Mucosa of descending colon (tissue), 3 donors: Measurements from ENCODE around the gene NEK6. TPM values are rescaled to one million over a fixed set of nuclear protein-coding genes. Genes with fewer than 3 reads are reported as not detected.

Experiments
- ATAC-seq: fragments of 200-7000 bp; cut with Tn5 transposase; one replicate; pipeline ENCODE4 v1.9.1; 2020; ENCODE audit warnings: mild to moderate bottlenecking, moderate library complexity
- DNase-seq, 3 donors: peaks; one replicate each; pipeline ENCODE4 v3.0.0-alpha.2; 2020
- H3K36me3 ChIP-seq: fragments of 200-600 bp; one replicate; pipeline ENCODE4 v1.8.0; 2021; ENCODE audit warnings: low read depth, mild to moderate bottlenecking
- H3K4me1 ChIP-seq: fragments of 200-600 bp; one replicate; pipeline ENCODE4 v1.8.0; 2021; ENCODE audit warnings: low read depth, mild to moderate bottlenecking
- H3K4me3 ChIP-seq: fragments of 200-600 bp; one replicate; pipeline ENCODE4 v1.8.0; 2021; ENCODE audit warnings: mild to moderate bottlenecking
- H3K9me3 ChIP-seq: fragments of 200-600 bp; one replicate; pipeline ENCODE4 v1.8.0; 2021; ENCODE audit warnings: mild to moderate bottlenecking
- intact Hi-C, 2 donors: fragments of 100-400 bp; cut with DNase I in 1 of 2; cut with micrococcal nuclease in 1 of 2; formaldehyde crosslinking; loops; one replicate each; pipeline versions ENCODE4 v1.11.0 to v1.11.1; 2022; cut with DNase I, micrococcal nuclease
- total RNA-seq, 3 donors: library from RNA; stranded (reverse); fragmentation: NEBNext Ultra II Directional in 2 of 3; extraction: Animal tissue kit (Norgen Biotek cat#: 25700) in 2 of 3; gene quantifications; one replicate each; pipeline versions ENCODE4 v1.2.1 to v1.2.4, GENCODE V29; 2021 to 2023
- TF ChIP-seq, protein P1 (sequence below): fragments of 200-600 bp; IDR thresholded peaks from one replicate; pipeline ENCODE4 v1.8.0; 2022; ENCODE audit warnings: antibody characterized with exemption, mild to moderate bottlenecking
- donor health status: DM: no; HTN: no; CAD: no; lungs with moderate emphysema.
- donor health status: DM: no; HTN: no; CAD: no.
- donor health status: DM: no; HTN: yes; CAD: no.

The NEK6 gene
- total RNA-seq, 3 donors from 2014 or later = 41.1 to 65.0 (median 51.8) TPM

DNA sequence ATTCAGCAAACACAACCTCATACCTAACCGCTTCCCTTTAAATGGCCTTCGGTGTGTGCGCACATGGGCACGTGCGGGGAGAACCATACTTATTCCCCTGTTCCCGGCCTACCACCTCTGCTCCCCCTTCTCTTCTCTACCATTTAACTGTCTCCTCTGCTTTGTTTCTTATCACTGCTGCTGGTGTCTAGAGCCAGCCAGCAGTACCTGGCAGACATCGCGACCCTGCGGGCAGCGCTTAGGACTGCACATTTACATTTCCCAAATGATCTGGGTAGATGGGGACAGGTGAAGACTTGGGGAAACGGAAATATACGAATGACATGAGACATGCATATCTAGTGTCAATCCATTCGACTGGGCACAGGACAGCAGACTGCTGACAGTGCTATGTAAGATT is 100.9 kb downstream of the NEK6 start:
- Histone ChIP-seq H3K36me3 (no peaks in the 10 kb centered on the region), H3K4me3 (no peak overlapping the region), H3K9me3 (no peaks in the 10 kb centered on the region), H3K4me1 (no peaks in the 10 kb centered on the region)
- ATAC-seq (no peak), DNase-seq (no peak)
- TF ChIP-seq, protein P1, sequence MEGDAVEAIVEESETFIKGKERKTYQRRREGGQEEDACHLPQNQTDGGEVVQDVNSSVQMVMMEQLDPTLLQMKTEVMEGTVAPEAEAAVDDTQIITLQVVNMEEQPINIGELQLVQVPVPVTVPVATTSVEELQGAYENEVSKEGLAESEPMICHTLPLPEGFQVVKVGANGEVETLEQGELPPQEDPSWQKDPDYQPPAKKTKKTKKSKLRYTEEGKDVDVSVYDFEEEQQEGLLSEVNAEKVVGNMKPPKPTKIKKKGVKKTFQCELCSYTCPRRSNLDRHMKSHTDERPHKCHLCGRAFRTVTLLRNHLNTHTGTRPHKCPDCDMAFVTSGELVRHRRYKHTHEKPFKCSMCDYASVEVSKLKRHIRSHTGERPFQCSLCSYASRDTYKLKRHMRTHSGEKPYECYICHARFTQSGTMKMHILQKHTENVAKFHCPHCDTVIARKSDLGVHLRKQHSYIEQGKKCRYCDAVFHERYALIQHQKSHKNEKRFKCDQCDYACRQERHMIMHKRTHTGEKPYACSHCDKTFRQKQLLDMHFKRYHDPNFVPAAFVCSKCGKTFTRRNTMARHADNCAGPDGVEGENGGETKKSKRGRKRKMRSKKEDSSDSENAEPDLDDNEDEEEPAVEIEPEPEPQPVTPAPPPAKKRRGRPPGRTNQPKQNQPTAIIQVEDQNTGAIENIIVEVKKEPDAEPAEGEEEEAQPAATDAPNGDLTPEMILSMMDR = no peak
- intact Hi-C loops = no loop called here

- TF ChIP-seq, protein P1 = no peak
- intact Hi-C loops = no loop called here
- Histone ChIP-seq H3K4me3 (no peak overlapping the region), H3K9me3 (no peaks in the 10 kb centered on the region), H3K4me1 (no peaks in the 10 kb centered on the region), H3K36me3 (no peaks in the 10 kb centered on the region)
- ATAC-seq (no peak), DNase-seq (no peak)
Measured at GRCh38 chr9:124359426-124359825, 101.7 kb downstream of the NEK6 start.

GRCh38 chr9:124359855-124360678 is 102.3 kb downstream of the NEK6 start:
- ATAC-seq (no peak), DNase-seq (no peak)
- intact Hi-C loops = no loop called here
- Histone ChIP-seq H3K36me3 (no peaks in the 10 kb centered on the region), H3K4me3 (no peak overlapping the region), H3K4me1 (no peaks in the 10 kb centered on the region), H3K9me3 (no peaks in the 10 kb centered on the region)
- TF ChIP-seq, protein P1 = no peak

GRCh38 chr9:124361128-124361527 is 103.4 kb downstream of the NEK6 start:
- DNase-seq (no peak), ATAC-seq (no peak)
- Histone ChIP-seq H3K4me3 (no peak overlapping the region), H3K36me3 (no peaks in the 10 kb centered on the region), H3K9me3 (no peaks in the 10 kb centered on the region), H3K4me1 (no peaks in the 10 kb centered on the region)
- TF ChIP-seq, protein P1 = no peak
- intact Hi-C loops = no loop called here

DNA sequence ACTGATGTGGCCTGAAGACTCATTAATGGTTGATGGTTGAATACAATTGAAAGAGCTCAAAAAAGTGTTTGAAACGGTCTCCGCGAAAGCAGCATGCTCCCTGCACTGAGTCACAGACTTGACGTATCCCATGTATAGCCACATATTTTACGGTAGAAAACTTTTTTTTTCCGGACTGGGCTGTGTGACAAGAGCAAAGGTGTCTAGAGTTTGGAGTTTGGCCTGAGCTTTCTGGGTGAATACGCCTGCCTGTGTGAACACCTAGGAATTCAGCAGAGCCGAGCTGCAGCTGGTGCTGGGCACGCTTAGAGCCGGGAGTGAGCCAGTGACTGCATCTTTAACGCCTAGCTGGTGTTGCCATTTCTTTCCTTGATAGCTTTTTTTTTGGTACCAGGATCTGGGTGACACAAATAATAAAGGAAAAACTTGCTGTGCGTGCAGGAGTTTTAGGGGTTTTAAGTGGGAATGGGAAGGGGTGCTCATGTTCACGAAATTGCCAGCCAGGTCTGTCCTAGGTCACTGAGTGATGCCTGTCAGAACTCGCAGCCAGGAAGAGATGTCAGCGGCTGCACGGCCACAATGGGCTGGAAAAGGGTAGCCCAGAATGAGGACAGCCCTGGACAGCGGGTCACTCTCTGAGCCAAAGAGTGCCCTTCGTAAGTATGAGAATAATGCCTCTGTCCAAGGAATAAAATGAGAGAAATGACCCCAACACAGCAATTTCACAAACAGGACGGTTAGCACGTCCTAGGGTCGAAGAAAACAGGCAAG is 105.8 kb downstream of the NEK6 start:
- DNase-seq = no peak
- H3K4me3 ChIP-seq = no peak overlapping the region
- H3K9me3 ChIP-seq = no peaks in the 10 kb centered on the region
- no peaks in the 10 kb centered on the region for H3K36me3 ChIP-seq
- intact Hi-C loops = no loop called here
- H3K4me1 ChIP-seq = no peaks in the 10 kb centered on the region
- no peak for ATAC-seq
- TF ChIP-seq, protein P1 = no peak
